Islet of Langerhans (tissue), 1 donor: ENCODE measurements around the gene HCFC2.

Experiments used
- FAIRE-seq: peaks from one replicate; lab custom pipeline; 2011; peaks lifted over from hg19 to GRCh38; lab: Jason Lieb, UNC

Gene HCFC2

GRCh38 chr12:104121001-104121400, 56.7 kb downstream of the HCFC2 start:
- FAIRE-seq: peak; percentile 79

DNA sequence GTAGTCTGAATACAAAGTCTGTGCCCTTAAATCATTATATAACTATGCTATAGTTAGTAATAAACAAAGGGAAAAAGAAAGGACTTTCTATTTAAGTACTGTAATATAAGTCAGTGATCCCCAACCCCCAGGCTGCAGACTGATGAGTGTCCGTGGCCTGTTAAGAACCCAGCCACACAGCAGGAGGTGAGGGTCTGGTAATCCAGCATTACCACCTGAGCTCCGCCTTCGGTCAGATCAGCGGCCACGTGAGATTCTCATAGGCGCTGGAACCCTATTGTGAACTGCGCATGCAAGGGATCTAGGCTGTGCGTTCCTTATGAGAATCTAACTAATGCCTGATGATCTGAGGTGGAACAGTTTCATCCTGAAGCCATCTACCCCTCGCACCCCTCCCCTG, 58.0 kb downstream of the HCFC2 start:
- FAIRE-seq: no peak

DNA sequence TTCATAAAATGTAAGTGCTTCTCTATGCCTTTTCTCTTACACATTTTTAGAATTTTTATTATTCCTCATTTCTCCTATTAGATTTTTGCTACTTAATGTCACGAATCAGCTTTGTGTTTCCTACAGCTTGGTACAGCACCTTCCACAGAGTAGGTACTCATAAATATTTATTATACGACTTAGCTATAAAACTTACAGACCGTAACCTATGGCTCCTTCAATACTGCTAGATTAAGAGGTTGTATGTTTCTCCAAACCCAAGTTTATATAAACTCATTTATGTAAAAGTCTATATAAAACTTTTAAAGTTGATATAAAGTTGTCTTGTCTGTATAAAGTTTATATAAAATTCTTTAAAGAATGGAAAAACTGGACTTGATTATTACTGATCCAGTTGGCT, 62.2 kb downstream of the HCFC2 start:
- no peak for FAIRE-seq

- FAIRE-seq: no peak
These were observed 66.4 kb downstream of the HCFC2 start for GRCh38 chr12:104130760-104131159.

- no peak for FAIRE-seq
These were observed 67.3 kb downstream of the HCFC2 start for GRCh38 chr12:104131609-104132008.

DNA sequence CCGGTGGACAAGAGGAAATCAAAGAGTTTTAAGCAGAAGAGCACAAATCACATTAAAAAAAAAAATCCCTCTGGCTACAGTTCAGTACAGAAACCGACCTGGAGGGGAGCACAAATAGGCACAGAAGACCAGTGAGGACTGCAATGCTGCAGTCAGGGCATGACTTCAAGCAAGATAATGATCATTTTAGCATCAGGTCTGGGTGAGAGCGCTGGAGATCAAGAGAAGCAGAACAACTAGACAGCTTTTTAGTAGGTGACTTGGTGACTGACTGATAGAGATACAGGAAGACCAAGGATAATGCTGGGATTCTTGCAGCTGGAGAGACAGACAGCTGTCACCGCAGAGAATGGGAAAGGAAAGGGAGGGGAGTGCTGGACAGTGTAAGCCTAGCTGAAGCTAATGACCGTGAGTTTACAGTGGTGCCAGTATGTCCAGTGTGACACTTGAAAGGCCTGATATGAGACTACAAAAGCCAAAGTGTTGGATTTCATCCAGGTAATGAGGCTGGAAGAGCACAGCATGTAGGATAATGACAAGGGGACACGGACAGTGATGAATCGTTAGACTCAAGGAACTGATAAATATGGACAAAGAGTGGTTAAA, 68.1 kb downstream of the HCFC2 start:
- peak; percentile 5 for FAIRE-seq

DNA sequence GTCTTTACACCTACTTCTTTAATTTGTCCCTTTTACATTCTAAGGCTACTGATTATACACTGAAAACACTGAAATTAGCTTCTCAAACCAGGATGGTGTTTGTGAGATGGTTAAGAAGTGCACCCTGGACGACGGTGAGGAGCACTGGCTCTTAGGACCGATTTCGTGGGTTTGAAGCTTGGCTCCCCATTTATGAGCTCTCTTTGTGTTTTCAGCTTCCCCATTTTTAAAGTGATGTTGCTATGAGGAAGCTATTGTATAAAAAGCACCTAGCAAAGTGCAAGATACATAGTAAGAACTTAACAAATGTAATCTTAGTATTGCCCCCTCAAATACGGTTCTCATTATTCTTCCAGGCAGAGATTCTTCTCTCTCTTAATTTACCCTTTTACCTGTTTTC, 69.0 kb downstream of the HCFC2 start:
- FAIRE-seq: no peak

DNA sequence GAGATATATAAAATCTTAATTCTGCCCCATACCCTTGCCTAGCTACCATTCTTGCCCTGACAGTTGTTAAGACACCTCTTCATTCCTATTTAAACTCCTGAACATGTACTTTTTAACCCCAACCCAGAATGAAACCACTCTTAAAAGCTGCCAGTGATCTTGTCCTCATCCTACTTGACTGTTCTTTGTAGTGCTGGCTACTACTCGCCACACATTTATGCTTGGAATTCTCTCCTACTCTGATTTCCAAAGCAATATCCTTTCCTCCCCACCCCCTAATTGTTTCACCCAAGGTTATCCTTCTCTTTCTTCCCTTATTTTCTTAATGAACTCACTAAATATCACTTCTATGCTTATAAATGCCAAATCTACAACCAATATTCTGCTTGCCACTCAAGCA, 69.5 kb downstream of the HCFC2 start:
- no peak for FAIRE-seq

DNA sequence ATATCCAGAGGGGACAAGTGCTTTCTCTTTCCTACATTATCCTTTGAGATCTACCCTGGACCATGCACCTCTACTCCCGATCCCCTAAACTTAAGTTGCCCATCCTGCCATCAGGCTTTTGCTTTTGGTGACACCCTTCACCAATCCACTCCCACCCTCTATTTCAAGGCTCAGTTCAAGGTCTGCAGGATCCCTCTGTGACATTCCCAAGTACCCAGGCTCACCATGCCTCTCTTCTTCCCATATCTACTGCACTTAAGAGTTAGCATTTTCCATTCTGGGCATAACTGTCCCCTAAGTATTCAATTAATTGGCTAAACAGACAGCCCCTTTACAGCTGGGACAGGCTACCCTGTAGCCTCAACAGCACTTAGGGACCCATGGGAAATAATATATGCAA, 70.6 kb downstream of the HCFC2 start:
- FAIRE-seq: no peak

- no peak for FAIRE-seq
These were observed 72.2 kb downstream of the HCFC2 start for GRCh38 chr12:104136577-104136976.

- FAIRE-seq: no peak
These were observed 72.9 kb downstream of the HCFC2 start for GRCh38 chr12:104137001-104137901.

DNA sequence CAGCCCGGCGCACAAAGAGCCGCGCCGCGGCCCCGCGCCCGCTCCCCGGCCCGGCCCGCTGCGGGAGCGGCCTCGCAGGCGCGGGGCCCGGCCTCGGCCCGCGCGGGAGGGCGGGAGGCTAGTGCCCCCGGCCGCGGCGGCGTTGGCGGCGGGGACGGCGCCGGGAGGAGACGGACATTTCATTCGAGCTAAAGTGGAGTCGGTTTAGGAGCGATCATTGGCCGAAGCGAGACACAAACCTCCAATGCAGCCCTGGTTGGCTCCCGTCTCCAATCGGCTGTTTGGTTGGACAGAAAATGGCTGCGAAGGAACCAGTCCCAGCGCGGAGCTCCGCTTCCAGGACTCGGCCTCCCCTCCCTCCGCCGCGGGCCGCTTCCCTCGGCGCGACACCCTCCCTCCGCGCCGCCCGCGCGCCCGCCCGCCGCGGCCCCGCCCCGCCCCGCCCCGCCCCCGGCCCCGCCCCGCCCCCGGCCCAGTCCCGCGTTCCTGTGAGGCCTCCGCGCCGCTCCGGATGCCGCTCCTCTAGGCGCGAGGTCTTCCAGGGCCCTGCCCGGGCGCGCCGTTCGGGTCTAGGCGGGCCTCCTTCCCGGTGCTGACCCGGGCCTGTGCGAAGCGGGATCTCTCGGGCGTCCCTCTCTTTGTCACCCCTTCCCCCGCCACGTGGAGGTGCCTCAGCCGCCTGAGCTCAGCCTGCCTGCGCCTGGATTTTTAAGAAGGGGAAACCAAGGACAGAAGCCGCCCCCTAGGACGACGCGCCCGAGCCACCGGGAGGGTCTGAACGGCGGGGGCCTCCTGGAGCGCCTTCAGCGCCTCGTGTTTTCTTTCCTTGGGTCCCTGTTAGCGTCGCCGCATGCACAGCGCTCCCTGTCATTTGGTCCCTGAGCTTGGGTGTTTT, 73.8 kb downstream of the HCFC2 start, which contains the start of gene NFYB:
Gene NFYB, minus strand, starts transcription at position 309 of the 895 bp plus-strand sequence. CDS start 2,757 bp downstream, outside the sequence.
- FAIRE-seq: no peak

DNA sequence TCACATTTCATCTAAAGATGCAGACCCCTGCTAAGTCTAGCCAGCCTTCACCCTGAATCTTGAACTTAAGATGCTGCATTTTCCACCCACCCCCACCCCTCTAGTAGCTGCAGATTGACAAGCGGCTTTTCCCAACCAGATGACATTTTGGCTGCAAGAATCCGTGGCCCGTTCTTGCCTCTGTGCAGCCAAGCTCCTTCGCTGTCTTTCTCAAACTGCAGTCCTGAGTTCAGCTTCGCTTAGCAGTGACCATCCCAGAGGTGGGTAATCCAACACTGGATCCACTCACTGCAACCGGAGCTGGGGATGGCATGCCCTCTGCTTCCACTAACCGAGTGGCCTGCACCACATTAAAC, 74.4 kb downstream of the HCFC2 start:
- FAIRE-seq: no peak

- no peak for FAIRE-seq
These were observed 78.2 kb downstream of the HCFC2 start for GRCh38 chr12:104142543-104142942.

DNA sequence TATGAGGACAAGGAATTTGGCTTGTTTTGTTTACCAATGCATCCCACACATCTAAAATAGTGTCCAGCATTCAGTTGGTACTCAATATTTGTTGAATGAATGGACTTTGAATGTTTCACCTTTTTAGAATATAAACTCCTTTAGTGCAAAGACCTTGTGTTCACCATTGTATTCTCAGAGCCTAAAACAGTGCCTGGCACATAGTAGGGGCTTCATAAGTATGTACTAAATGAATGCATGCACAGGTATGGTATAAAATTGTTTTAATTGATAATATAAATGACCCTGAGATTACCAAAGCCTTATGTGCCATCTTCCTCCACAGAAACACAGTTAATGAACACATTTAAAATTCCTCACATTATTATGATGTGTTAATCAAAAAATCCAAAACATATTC, 78.7 kb downstream of the HCFC2 start:
- no peak for FAIRE-seq

GRCh38 chr12:104143918-104144317, 79.6 kb downstream of the HCFC2 start:
- no peak for FAIRE-seq

- FAIRE-seq: no peak
These were observed 83.0 kb downstream of the HCFC2 start for GRCh38 chr12:104147346-104147745.

DNA sequence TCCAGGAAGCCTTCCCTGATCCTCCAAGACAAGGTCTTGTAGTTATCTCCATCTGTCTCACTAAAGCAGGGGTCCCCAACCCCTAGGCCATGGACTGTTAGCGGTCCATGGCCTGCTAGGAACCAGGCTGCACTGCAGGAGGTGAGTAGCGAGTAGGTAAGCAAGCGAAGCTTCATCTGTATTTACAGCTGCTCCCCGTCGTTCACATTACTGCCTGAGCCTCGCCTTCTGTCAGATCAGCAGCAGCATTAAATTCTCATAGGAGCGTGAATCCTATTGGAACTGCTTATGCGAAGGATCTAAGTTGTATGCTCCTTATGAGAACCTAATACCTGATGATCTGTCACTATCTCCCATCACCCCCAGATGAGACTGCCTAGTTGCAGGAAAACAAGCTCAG, 86.1 kb downstream of the HCFC2 start:
- no peak for FAIRE-seq

DNA sequence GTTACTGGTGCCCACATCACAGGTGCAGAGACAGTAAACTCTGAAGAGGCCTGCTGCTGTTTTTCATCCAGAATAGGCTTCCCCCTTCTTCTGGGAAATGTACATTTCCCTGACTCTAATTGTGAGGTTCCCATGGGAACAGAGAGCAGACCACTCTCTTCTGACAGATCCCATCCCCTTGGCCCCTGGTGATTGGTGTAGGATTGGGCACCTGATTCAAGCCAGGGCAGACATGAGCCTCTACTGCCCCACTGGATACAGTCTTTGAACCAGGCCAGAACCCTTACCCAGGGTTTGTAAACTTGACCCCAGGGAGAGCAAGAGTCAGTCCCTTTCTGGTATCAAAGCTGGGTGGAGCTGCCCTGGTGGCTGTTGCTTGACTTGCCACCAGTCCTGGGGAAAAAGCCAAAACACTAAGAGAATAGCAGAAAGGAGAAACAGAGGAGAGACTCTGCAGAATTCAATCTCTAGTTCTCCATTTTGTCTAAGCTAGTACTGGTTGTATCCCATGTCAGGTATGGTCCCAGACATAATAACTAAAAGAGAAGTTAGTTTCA, 88.4 kb downstream of the HCFC2 start:
- FAIRE-seq: no peak

GRCh38 chr12:104154286-104154685, 90.0 kb downstream of the HCFC2 start:
- no peak for FAIRE-seq

DNA sequence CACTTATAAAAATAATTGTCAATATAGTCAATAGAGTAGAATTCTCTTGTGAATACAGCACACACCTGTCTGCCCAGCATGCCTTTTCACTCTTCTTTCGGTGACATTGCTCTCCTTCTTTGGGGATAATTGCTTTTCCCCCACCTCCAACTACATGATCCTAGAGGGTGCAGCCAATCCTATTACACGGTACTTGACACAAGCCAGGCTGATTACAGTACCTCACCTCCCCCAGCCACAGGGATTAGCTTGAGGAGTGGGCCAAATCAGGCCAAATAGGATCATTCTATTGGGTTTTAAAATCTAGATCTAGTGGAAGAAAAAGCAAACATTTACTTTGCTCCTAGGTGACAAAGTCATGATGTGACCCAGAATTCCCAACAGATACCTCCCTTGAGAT, 90.5 kb downstream of the HCFC2 start:
- no peak for FAIRE-seq
